Activated naive CD4-positive, alpha-beta T cell treated with anti-CD3 and anti-CD28 coated beads for 36 hours (primary cell): ENCODE results near the gene SLC30A1. TPM values are rescaled to one million over a fixed set of nuclear protein-coding genes. Genes with fewer than 3 reads are reported as not detected.

Source experiments
- CTCF ChIA-PET: fragments of 350-600 bp; sonication (Branson Sonifier 250); formaldehyde crosslinking; loops from one replicate; lab custom pipeline; 2021; ENCODE audit warnings: antibody characterized with exemption; lab: Charles Lee
- DNase-seq: peaks from one replicate; pipeline ENCODE4 v3.0.0-alpha.2; 2020
- H3K27ac Mint-ChIP-seq: one replicate; pipeline ENCODE4 v1.8.0; 2021; ENCODE audit warnings: mild to moderate bottlenecking, mixed read lengths
- H3K27me3 Mint-ChIP-seq: one replicate; pipeline ENCODE4 v1.8.0; 2021; ENCODE audit warnings: low read depth, mixed read lengths
- H3K36me3 Mint-ChIP-seq: one replicate; pipeline ENCODE4 v1.8.0; 2021; ENCODE audit warnings: low read depth, mixed read lengths
- H3K4me1 Mint-ChIP-seq: one replicate; pipeline ENCODE4 v1.8.0; 2021; ENCODE audit warnings: low read depth, mixed read lengths
- H3K4me3 Mint-ChIP-seq: one replicate; pipeline ENCODE4 v1.8.0; 2021; ENCODE audit warnings: mild to moderate bottlenecking, moderate library complexity, mixed read lengths
- H3K9me3 Mint-ChIP-seq: one replicate; pipeline ENCODE4 v1.8.0; 2021; ENCODE audit warnings: mixed read lengths
- intact Hi-C: fragments of 100-400 bp; cut with micrococcal nuclease; formaldehyde crosslinking; loops from one replicate; pipeline ENCODE4 v1.15.1; 2023
- total RNA-seq, 2 experiments: library from RNA; stranded (reverse); gene quantifications; one replicate each; pipeline ENCODE4 v1.2.3, GENCODE V29; 2021

Gene SLC30A1
- total RNA-seq, 2 experiments from 2014 or later, result 4.4 to 4.7 TPM

GRCh38 chr1:211535346-211535745 is 43.6 kb downstream of the SLC30A1 start:
- DNase-seq, result no peak
- intact Hi-C loops, result no loop called here
- Mint-ChIP-seq H3K4me3 (no peak overlapping the region), H3K36me3 (no peaks in the 10 kb centered on the region), H3K4me1 (no peaks in the 10 kb centered on the region), H3K27me3 (no peaks in the 10 kb centered on the region), H3K9me3 (peaks cover 3% of the 10 kb centered on the region), H3K27ac (no peak overlapping the region)
- CTCF ChIA-PET, result no interaction called here

GRCh38 chr1:211534545-211535291 is 44.2 kb downstream of the SLC30A1 start:
- no peak overlapping the region for H3K4me3 Mint-ChIP-seq
- H3K27me3 Mint-ChIP-seq, result no peaks in the 10 kb centered on the region
- H3K9me3 Mint-ChIP-seq, result no peaks in the 10 kb centered on the region
- intact Hi-C loops, result no loop called here
- no peak overlapping the region for H3K27ac Mint-ChIP-seq
- CTCF ChIA-PET, result no interaction called here
- no peak for DNase-seq
- H3K36me3 Mint-ChIP-seq, result no peaks in the 10 kb centered on the region
- no peaks in the 10 kb centered on the region for H3K4me1 Mint-ChIP-seq

GRCh38 chr1:211532088-211532444 is 46.9 kb downstream of the SLC30A1 start:
- CTCF ChIA-PET, result interaction anchor here (1.9 kb wide), 1 partner anchor 18 kb away, joined by 6 read pairs; no protein-coding TSS in a partner anchor
- intact Hi-C loops, result no loop called here
- Mint-ChIP-seq H3K4me3 (no peak overlapping the region), H3K36me3 (no peaks in the 10 kb centered on the region), H3K4me1 (peaks cover 8% of the 10 kb centered on the region), H3K9me3 (no peaks in the 10 kb centered on the region), H3K27ac (no peak overlapping the region), H3K27me3 (no peaks in the 10 kb centered on the region)
- no peak for DNase-seq

- DNase-seq, result no peak
- CTCF ChIA-PET, result interaction anchor here (1.9 kb wide), 1 partner anchor 17 kb away, joined by 6 read pairs; no protein-coding TSS in a partner anchor
- intact Hi-C loops, result no loop called here
- H3K4me3 Mint-ChIP-seq, result no peak overlapping the region
- H3K4me1 Mint-ChIP-seq, result peaks cover 13% of the 10 kb centered on the region
- H3K36me3 Mint-ChIP-seq, result no peaks in the 10 kb centered on the region
- no peaks in the 10 kb centered on the region for H3K27me3 Mint-ChIP-seq
- H3K9me3 Mint-ChIP-seq, result no peaks in the 10 kb centered on the region
- no peak overlapping the region for H3K27ac Mint-ChIP-seq
Measured at GRCh38 chr1:211531194-211532087, 47.5 kb downstream of the SLC30A1 start.

- Mint-ChIP-seq H3K36me3 (no peaks in the 10 kb centered on the region), H3K4me1 (peaks cover 13% of the 10 kb centered on the region), H3K9me3 (no peaks in the 10 kb centered on the region), H3K27ac (no peak overlapping the region), H3K27me3 (no peaks in the 10 kb centered on the region), H3K4me3 (no peak overlapping the region)
- CTCF ChIA-PET, result interaction anchor here (0.7 kb wide), 1 partner anchor 125 kb away, joined by 3 read pairs; no protein-coding TSS in a partner anchor
- DNase-seq, result no peak
- intact Hi-C loops, result no loop called here
Measured at GRCh38 chr1:211530102-211530501, 48.9 kb downstream of the SLC30A1 start.

GRCh38 chr1:211529453-211529852 is 49.5 kb downstream of the SLC30A1 start:
- no peaks in the 10 kb centered on the region for H3K36me3 Mint-ChIP-seq
- no peaks in the 10 kb centered on the region for H3K9me3 Mint-ChIP-seq
- no peaks in the 10 kb centered on the region for H3K27me3 Mint-ChIP-seq
- no peak overlapping the region for H3K27ac Mint-ChIP-seq
- H3K4me1 Mint-ChIP-seq, result peaks cover 13% of the 10 kb centered on the region
- CTCF ChIA-PET, result interaction anchor here (0.7 kb wide), 1 partner anchor 126 kb away, joined by 3 read pairs; no protein-coding TSS in a partner anchor
- DNase-seq, result no peak
- no peak overlapping the region for H3K4me3 Mint-ChIP-seq
- intact Hi-C loops, result no loop called here

- Mint-ChIP-seq H3K27me3 (no peaks in the 10 kb centered on the region), H3K27ac (no peak overlapping the region), H3K36me3 (no peaks in the 10 kb centered on the region), H3K4me3 (no peak overlapping the region), H3K9me3 (no peaks in the 10 kb centered on the region), H3K4me1 (peaks cover 13% of the 10 kb centered on the region)
- intact Hi-C loops, result no loop called here
- CTCF ChIA-PET, result no interaction called here
- no peak for DNase-seq
Measured at GRCh38 chr1:211529011-211529410, 50.0 kb downstream of the SLC30A1 start.

GRCh38 chr1:211527888-211528287 is 51.1 kb downstream of the SLC30A1 start:
- no peak for DNase-seq
- no peak overlapping the region for H3K4me3 Mint-ChIP-seq
- no peaks in the 10 kb centered on the region for H3K27me3 Mint-ChIP-seq
- peaks cover 13% of the 10 kb centered on the region for H3K4me1 Mint-ChIP-seq
- H3K9me3 Mint-ChIP-seq, result no peaks in the 10 kb centered on the region
- intact Hi-C loops, result no loop called here
- H3K36me3 Mint-ChIP-seq, result no peaks in the 10 kb centered on the region
- H3K27ac Mint-ChIP-seq, result no peak overlapping the region
- CTCF ChIA-PET, result interaction anchor here (1.0 to 2.0 kb wide), 4 partner anchors 13 to 127 kb away, joined by 3 to 7 read pairs (median 4); no protein-coding TSS in a partner anchor

- no peaks in the 10 kb centered on the region for H3K27me3 Mint-ChIP-seq
- no peak overlapping the region for H3K4me3 Mint-ChIP-seq
- H3K9me3 Mint-ChIP-seq, result no peaks in the 10 kb centered on the region
- intact Hi-C loops, result no loop called here
- H3K36me3 Mint-ChIP-seq, result no peaks in the 10 kb centered on the region
- peaks cover 13% of the 10 kb centered on the region for H3K4me1 Mint-ChIP-seq
- DNase-seq, result peak; percentile 55
- H3K27ac Mint-ChIP-seq, result no peak overlapping the region
- CTCF ChIA-PET, result interaction anchor here (2.0 kb wide), 1 partner anchor 12 kb away, joined by 7 read pairs; no protein-coding TSS in a partner anchor
Measured at GRCh38 chr1:211527006-211527405, 52.0 kb downstream of the SLC30A1 start.

GRCh38 chr1:211526101-211526500 is 52.9 kb downstream of the SLC30A1 start:
- Mint-ChIP-seq H3K27me3 (no peaks in the 10 kb centered on the region), H3K9me3 (no peaks in the 10 kb centered on the region), H3K4me3 (no peak overlapping the region), H3K4me1 (peaks cover 13% of the 10 kb centered on the region), H3K36me3 (no peaks in the 10 kb centered on the region), H3K27ac (no peak overlapping the region)
- CTCF ChIA-PET, result no interaction called here
- DNase-seq, result no peak
- intact Hi-C loops, result no loop called here

GRCh38 chr1:211525101-211525676 is 53.8 kb downstream of the SLC30A1 start:
- H3K36me3 Mint-ChIP-seq, result no peaks in the 10 kb centered on the region
- no peak for DNase-seq
- H3K27me3 Mint-ChIP-seq, result no peaks in the 10 kb centered on the region
- no peak overlapping the region for H3K27ac Mint-ChIP-seq
- peaks cover 13% of the 10 kb centered on the region for H3K4me1 Mint-ChIP-seq
- no peak overlapping the region for H3K4me3 Mint-ChIP-seq
- intact Hi-C loops, result no loop called here
- CTCF ChIA-PET, result interaction anchor here (2.8 kb wide), 1 partner anchor 11 kb away, joined by 13 read pairs; no protein-coding TSS in a partner anchor
- no peaks in the 10 kb centered on the region for H3K9me3 Mint-ChIP-seq

- Mint-ChIP-seq H3K36me3 (no peaks in the 10 kb centered on the region), H3K9me3 (no peaks in the 10 kb centered on the region), H3K27me3 (no peaks in the 10 kb centered on the region)
Measured at GRCh38 chr1:211524521-211524920, 54.4 kb downstream of the SLC30A1 start.

More at GRCh38 chr1:211524521-211524920, 54.4 kb downstream of the SLC30A1 start:
- CTCF ChIA-PET, result interaction anchor here (1.0 to 2.8 kb wide), 2 partner anchors 10 to 21 kb away, joined by 3 to 13 read pairs; no protein-coding TSS in a partner anchor
- Mint-ChIP-seq H3K4me1 (peaks cover 13% of the 10 kb centered on the region), H3K4me3 (no peak overlapping the region), H3K27ac (no peak overlapping the region)
- DNase-seq, result no peak
- intact Hi-C loops, result no loop called here
